DMS53 treated with DMSO at 0.1 percent for 48 hours (cell line): Measurements from ENCODE around the gene MIER2.

Source experiments
- DNase-seq: peaks from one replicate; lab custom pipeline; 2025; ENCODE audit not compliant: unreplicated experiment; lab: John Stamatoyannopoulos, UW

Gene MIER2

DNA sequence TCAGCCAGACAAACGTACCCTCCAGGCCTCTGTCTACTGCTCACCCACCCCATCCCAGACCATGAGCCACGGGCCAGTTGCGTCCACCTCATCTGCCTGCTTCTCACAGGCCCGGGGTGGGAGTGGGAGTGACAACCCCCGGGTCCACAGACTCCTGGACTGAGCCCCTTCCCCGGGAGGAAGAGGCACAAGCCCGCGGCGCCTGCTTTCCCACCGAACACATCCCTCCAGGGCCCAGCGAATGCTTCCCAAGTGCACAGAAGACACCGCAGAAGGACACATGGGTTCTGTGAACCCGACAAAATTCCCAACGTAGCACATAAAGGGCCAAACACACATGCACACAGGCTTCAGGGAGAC lies 35.4 kb downstream of the MIER2 start:
- DNase-seq, result no peak

DNA sequence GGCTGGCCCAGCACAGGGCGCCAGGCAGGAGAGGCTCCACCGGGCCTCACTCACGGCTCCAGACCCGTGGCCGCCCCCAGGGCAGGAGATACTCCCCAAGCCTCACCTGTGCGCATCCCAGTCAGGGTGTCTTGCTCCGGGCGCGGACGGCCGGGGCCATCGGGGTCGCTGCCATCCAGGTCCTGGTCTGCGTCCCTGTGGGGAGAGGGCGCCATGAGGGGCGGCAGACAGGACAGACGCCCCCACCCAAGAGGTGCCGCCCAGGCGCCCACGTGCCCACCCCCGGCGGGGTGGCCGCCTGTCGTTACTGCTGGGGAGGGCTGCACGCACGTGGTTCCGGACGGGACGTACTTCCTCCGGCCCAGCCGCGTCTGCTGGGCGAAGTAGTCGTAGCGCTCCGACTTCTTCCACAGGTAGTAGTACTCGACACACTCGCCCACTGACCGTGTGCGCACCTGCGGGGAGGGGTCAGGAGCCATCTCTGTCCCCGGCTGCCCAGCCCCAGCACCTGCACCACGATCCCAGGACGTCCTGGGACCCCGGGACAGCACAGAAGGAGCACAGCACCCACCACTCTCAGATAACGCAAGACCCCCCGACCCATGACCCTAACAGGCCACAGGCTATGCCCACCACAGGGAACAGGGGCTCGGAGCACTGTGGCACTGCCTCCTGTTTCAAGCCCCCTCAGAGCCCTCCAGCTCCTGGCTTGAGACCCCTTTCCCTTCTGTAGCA lies 36.0 kb downstream of the MIER2 start:
- no peak for DNase-seq

DNA sequence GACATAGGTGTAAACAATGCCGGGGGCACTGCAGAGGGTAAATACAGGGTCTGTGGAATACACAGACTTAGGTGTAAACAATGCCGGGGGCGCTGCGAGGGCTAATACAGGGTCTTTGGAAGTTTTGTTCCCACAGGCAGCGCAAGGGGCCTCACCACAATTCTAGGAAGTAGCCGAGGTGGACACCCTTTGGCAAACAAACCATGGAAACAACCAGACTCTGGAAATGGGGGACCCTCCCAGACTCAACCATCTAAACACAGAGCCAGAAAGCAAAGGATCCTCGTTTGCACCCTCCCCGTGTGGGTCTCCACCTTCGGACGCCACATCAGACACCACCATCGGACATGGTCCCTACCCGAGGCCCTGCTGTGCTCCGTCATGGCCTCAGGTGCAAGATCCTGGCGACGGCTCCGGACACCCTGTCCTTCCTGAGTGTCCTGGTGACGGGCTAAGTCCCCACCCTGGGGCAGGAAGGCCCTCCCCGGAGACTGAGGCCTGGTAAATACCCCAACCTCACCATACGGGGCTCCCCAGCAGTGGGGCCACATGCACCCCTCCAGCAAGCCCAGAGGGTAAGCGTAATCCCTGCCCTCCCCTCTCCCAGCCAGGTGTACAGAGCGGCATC lies 36.7 kb downstream of the MIER2 start:
- no peak for DNase-seq

DNA sequence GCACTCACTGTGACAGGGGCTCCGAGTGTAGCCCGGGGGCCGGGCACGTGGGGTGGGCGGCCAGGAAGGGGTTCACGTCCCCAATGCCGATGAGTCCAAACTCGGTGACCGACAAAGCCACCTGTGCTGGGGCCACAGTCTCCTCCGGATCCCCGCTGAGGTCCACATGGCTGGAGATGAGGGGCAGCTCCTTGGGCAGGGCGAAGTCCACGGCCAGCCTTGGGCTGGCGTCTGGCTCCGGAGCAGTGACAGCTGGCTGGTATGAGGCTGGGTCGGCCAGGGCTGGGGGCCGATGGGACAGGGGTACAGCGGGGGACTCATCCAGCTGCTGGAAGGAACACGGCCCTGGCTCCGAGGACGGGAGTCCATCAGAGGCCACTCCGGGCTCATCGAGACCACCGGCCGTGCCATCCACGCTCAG lies 37.5 kb downstream of the MIER2 start:
- no peak for DNase-seq

DNA sequence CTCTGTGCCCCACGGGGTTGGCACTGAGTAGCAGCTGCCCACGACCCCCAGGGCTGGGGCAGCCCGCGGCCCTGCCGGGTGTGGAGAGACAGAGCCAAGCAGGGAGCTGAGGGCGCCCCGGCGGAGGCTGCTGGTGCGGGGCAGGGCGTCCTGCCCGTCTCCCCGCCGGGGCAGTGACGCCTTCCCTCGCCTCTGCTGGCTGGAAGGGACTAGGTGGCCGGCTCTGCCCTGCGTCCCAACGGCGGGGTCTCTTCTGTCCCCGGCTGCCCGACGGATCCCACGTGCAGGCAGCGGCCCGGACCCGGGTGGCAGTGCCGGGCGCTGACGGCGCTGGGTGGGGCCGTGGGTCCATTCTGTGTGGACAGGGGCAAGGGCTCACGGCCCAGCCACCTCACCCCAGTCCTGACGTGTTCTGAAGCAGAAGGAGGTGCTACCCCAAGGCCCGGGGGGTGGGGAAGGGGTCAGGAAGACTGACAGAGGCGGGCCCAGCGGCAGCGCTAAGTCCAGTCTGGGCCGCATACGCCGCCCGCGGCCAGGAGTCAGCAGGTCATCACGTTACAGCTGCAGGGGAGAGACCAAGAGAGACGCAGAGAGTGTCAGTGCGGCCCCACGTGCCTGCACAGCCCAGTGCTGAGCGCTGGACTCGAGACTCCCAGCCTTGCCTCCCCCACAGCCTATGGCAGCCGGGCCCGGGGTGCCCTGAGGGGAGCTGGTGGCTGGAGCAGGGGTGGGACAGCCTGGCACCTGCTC lies 38.3 kb downstream of the MIER2 start:
- DNase-seq, result no peak

DNA sequence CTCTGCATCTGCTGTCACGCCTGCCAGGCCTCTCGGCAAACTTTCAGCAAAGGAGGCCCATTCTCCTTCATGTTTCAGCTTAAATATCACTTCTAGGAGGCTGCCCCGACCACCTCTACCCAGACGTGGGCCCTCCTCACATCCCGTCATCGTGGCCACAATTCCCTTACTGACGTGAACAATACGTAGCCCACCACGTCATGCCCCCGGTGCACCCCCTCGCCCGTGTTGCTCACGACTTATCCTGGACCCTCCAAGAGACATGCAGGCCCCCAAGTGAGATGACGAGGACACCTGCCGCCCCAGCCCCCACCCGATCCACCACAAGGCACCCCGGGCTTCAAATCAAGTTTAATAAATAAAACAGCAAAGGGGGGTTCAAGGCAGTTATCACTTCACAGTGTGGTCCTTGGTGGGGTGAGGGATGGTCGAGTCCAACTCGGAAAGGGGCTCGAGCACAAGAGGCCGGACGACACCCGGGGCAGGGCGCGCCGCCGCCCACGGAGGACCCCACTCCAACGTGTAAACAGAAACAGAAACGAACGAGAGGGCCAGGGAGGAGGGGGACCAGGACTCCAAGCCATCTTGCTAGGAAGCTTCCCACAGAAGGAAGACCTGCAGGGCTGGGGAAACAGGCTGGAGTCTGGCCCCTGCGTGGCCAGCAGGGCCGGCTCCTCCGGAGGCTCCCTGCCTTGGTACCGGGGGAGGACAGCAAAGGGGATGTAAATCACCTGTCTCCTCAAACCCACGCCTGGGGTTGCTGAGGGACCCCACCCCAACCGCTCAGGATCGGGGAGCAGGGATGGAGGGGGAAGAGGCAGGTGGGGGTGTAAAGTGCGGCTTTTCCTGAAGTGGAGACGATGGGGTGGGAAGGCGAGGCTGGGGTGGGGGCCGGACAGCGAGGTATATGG lies 39.1 kb downstream of the MIER2 start:
- no peak for DNase-seq

DNA sequence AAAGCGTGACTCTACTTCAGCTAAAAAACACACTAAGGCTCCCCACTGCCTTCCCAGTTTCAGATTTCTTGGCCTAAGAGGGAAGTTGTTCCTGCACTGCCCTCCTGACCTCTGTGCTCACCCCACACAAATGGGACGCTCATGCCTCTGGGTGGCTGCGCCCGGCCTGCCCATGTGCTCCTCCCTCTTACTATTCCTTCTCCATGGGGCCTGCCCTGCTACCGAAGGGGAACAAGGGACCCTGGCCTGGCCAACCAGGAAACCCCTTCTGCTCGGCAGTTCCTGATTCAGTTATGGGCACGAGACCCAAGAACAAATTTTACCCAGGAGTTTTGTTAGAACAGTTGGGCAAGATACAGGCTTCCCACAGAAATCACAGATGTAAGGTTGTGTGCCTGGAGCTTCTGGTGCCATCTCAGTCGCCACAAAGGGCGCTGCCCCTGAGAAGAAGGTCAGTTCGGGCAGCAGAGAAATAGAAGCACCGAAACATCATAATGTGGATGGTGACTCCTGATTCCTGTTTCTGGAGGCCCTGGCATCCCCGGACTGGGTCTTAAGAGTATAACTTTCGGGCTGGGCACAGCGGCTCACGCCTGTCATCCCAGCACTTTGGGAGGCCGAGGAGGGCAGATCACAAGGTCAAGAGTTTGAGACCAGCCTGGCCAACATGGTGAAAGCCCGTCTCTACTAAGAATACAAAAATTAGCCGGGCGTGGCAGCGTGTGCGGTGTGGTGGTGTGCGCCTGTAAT lies 47.9 kb downstream of the MIER2 start:
- DNase-seq, result no peak

DNA sequence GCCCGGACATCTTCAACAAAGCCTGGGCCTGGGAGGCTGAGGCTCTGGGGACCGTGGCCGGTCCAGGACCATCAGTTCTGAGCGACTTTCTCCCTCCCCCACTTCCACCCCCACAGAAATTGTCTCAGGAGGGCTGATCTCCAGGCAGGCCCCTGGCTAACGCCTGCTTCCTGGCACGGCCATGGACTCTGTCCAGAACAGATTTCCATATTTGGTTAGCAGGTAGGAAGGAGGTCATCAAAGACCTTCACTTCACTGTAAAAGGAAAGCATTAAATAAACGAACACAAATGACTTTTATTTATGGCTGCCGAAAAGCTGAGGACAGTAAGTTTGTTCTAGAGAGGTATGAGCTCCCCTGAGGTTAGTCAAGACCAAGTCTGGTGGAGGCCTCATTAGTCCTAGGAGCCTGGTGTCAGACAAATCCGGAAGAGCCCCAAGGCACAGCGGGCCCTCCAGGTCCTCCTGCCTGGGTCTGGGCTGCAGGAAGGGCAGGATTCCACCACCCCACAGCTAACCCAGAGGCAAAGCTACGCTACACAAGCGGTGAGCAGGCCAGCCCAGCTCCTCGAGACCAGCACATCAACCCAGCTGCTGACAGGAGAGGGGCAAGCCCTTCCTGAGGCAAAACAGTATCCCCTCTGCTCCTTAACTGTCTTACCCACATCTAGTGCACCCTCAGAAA lies 48.8 kb downstream of the MIER2 start:
- no peak for DNase-seq

DNA sequence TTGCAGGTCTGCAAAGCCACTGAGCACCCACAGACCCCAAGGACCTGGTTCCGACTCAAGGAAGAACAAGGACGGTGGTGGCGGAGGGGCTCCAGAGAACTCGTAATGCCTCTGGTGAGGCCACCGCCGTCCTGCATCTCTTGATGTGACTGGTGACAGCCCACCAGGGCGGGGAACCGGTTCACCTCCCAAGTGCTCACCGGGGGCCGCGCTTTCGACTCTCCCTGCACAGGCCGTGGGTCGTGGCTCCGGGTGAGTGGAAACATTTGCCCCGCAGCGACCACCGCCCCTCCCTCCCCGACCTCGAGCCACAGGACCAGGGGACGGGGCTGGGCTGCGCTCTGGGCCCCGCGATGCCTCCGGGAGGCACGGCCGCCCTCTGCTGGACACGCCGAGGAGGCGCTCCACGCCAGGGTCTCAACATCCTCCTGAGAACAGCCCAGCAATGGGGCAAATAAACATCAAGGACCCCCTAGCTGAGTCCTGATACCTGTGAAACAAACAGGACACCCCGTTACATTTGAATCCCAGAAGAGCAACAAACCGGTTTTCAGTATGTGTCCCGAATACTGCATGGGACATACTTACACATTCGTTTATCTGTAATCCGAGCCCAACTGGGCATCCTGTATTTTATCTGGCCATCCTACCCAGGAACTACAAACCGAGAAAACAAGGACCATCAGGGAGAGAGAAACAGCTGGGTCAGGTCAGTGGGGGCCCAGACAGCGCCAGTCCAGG lies 49.5 kb downstream of the MIER2 start:
- no peak for DNase-seq

DNA sequence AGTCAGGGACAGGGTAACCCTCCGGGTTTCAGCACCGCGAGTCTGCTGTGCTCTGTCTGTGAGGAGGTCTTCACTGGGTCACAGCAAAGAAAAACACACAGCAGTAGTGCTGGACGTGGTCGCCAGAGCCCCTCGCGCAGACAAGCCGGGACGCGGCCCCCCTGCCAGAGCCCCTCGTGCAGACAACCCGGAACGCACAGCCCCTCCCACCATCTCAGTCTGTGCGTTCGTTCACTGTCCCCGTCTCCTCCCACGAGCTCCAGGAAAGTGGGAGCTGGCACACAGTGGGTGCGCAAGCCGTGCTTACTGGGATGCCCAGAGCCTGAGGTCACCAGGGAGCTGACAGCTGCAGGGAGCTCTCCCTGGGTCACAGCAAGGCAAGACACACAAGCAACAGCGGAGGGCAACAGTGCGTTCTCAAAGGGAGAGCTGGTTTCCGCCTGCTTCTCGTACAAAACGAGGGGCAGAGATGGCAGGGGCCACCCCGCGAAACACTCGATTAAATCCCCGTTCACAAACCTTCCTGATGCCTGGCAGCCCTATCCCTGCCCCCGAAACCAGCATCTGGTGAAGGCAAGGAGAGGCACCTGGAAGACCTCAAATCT lies 50.2 kb downstream of the MIER2 start:
- DNase-seq, result no peak

DNA sequence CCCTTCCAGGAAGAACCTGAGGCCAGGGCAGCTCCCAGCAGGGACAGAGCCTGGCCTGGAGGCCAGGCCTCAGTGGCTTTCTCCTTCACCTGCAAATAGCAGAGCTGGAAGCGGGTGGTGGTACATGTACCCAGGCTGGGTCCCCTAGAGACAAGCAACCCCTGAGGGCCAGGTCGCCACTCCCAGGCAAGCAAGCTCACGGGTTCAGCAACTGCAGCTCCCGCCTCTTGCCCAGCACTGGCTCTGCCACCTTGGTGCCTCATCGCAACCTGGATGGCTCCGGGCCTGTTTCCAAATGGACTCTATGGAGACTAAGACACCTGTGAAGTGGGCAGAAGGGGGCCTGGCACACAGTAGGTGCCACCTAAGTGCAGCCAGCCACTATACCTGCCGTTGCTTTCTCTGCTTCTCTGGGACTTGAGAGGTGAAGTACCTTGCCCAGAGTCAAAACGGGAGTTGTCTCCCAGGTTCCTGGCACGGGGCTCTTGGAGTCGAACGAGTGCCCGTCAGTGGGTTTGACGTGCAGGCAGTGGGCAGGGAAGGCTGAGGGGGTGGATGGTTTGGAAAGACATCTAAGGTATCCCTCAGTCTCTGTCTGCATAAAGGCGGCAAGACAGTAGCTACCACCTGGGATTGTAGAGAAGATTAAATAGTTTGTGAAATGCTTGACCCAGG lies 51.0 kb downstream of the MIER2 start:
- no peak for DNase-seq

DNA sequence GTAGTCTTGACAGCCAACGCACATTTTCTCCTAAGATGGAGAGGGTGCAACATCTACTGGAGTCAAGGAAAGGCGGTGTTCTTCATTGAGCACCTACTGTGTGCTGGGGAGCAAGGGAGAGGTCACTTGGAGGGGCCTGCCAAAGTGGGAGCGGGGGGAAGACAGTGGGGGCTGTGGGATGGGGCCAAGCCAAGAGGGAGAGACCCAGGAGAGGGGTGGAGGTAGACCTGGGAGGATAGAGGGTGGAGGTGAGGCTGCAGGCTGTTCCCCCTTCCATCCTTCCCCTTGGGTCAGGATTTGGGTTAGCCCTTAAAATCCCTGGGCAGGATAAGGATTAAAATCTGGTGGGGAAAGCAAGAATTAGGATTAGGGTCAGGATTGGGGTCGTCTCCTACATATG lies 51.6 kb downstream of the MIER2 start:
- no peak for DNase-seq

DNA sequence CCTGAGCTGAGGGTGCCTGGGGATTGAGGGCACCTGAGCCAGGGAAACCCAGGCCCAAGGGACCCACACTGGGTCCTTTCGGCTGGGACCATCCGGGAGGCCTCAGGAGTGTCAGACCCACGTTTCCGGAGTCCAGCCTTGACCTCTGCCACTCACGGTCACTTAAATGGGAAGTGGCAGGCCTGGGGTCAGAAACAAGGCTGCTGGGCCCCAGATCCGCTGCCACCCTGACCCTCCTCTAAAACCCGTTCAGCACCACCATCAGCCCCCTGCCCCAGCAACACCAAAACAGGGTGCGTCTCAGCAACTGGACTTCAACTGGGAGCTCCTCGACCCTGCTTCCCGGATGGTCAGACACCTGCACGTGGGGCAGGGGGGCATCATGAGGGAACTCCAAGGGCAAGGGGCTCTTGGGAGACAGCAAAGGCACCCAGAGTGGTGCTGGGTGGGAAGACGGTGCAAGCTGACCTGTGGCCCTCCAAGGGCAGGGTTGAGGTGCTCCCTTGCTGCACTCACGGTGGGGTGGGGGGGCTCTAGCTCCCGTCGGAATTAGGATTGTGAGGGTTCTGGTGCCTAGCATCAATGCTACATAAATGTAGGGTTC lies 52.2 kb downstream of the MIER2 start:
- no peak for DNase-seq

DNA sequence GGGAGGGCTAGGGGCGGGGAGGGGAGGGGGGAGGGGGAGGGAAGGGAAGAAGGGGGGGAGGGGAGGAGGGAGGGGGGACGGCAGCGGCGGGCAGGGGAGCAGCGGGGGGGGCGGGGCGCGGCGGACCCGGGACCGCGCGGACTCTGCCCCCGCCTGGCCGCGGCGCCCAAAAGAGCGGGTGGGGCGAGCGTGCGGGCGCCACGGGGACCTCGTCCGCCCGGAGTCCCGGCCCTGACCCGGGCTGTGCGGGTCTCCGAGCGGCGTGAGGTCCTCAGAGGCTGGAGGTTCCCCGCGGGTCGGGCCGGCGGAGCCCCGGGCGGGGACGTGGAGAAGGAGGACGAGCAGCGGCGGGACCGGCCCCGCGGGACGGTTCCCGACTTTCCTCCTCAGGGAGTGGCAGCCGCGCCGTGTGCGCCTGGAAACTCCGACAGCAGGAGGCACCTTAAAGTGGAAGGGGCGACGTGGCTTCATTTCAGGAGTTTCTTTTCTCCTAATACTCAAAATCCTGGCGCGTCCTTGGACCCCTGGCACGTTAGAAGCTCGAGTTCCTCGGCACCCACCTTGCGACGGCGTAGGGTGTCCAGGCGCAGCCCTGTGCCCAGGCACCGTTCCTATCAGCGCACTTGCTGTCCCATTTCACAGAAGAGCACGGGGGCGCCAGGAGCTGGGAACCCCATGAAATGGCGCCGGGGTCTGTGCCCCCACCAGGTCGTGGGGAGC lies 52.9 kb downstream of the MIER2 start:
- DNase-seq, result peak; percentile 33

DNA sequence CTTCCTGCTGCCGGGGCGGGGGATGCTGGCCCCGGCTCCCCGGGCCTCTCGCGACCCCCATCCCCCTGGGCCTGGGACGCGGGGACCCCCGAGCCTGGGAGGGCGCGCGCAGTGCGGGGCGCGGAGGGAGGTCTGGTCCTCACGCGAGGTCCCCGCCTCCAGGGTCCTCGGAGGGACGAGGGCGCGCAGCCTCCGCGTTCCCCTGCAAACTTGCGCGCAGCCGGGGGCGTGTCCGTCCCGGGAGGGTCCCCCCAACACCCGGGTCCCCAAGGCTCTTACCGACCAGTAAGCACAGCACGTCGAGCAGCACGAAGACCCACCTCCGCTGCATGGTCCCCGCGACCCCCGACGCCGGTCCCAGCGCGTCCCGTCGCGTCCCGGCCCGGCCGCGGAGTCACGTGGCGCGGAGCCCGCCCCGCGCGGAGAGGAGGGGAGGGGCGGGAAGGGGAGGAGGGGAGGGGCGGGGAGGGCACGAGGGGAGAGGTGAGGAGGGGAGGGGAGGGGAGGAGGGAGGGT lies 53.5 kb downstream of the MIER2 start, which contains the start of gene PLPP2:
Gene PLPP2, minus strand, starts transcription at position 398 of the 516 bp plus-strand sequence. Its CDS starts 67 bp downstream, at position 331.
- DNase-seq, result no peak

DNA sequence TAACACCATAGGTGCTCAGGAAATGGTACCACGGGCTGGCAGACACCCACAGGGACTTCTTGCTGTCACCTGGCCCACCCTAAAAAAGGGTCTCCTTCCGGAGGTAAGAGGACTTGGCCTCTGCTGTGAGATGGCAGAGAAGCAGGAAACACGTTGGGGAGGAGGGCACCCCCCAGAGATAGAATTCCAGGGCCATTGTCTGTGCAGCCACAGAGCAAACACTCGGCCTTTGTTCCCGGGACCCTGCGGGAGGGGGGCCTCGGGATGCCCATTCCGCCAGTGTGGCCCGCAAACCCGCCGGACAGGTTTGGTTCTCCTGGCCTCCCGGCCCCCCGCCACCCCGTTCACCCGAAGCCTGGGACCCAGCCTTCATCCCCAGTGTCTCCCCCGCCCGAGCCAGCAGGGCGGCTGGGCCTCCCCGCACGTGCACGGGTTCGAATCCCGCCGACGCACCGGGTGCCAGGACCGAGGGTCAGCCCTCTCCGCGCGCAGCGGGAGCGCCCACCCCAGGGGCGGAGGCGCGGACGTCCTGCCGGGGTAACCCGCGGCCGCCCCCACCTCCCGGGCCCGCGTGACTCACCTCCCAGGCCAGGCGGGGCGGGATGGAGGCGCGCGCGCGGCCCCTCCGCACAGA lies 54.1 kb downstream of the MIER2 start:
- peak; percentile 91 for DNase-seq
